Left lung (tissue), 10 donors: ENCODE data around the gene ZNF512B. TPM values are rescaled to one million over a fixed set of nuclear protein-coding genes. Genes with fewer than 3 reads are reported as not detected.
A peak's percentile ranks its signal among the peaks of the same experiment; 100 is the strongest.

ENCODE experiments used
- ATAC-seq: fragments of 200-7000 bp; cut with Tn5 transposase; one replicate; pipeline ENCODE4 v1.9.1; 2020; ENCODE audit warnings: moderate library complexity
- DNase-seq, 4 donors: peaks; one replicate each; pipeline ENCODE4 v3.0.0-alpha.2; 2013 to 2020
- H3K27ac ChIP-seq, 2 donors: fragments of 200-600 bp; sonication (generic) in 1 of 2; one replicate each; pipeline versions ENCODE4 v1.5.0 to v1.8.0; 2020 to 2021
- H3K27me3 ChIP-seq, 2 donors: fragments of 200-600 bp; sonication (generic) in 1 of 2; one replicate each; pipeline versions ENCODE4 v1.5.0 to v1.8.0; 2020 to 2021
- H3K36me3 ChIP-seq, 2 donors: fragments of 200-600 bp; sonication (generic) in 1 of 2; one replicate each; pipeline versions ENCODE4 v1.5.0 to v1.8.0; 2020 to 2021
- H3K4me1 ChIP-seq, 2 donors: fragments of 200-600 bp; one replicate each; pipeline ENCODE4 v1.8.0; 2021
- H3K4me3 ChIP-seq, 2 donors: fragments of 200-600 bp; sonication (generic) in 1 of 2; one replicate each; pipeline versions ENCODE4 v1.5.0 to v1.8.0; 2020 to 2021; ENCODE audit warnings: mild to moderate bottlenecking in 1 of 2
- H3K9me3 ChIP-seq, 2 donors: fragments of 200-600 bp; sonication (generic) in 1 of 2; one replicate each; pipeline versions ENCODE4 v1.5.0 to v1.8.0; 2020 to 2021
- intact Hi-C, 2 donors: fragments of 100-400 bp; cut with DNase I; formaldehyde crosslinking; loops; one replicate each; pipeline versions ENCODE4 v1.11.2 to v1.14.2; 2022
- polyA plus RNA-seq, 6 donors: library from polyadenylated mRNA; unstranded; fragments of 120-200 nt; gene quantifications; one replicate each; pipeline ENCODE4 v1.2.1, GENCODE V29; 2013; ENCODE audit not compliant: insufficient read length in 6 of 6
- total RNA-seq, 2 donors: library from RNA; stranded (reverse); fragmentation: NEBNext Ultra II Directional; extraction: Animal tissue kit (Norgen Biotek cat#: 25700); gene quantifications; one replicate each; pipeline ENCODE4 v1.2.1, GENCODE V29; 2021
- TF ChIP-seq, protein P1 (sequence below), 2 donors: fragments of 200-600 bp; sonication (generic) in 1 of 2; IDR thresholded peaks; one replicate each; pipeline versions ENCODE4 v1.5.0 to v1.8.0; 2021; ENCODE audit warnings: antibody characterized with exemption in 2 of 2
- donor health status: DM: no; HTN: yes; CAD: no.
- donor health status: DM: no; HTN: no; CAD: no.

The ZNF512B gene
- total and polyA plus RNA-seq, 8 donors: 16.4 to 38.3 (median 26.6) TPM

DNA sequence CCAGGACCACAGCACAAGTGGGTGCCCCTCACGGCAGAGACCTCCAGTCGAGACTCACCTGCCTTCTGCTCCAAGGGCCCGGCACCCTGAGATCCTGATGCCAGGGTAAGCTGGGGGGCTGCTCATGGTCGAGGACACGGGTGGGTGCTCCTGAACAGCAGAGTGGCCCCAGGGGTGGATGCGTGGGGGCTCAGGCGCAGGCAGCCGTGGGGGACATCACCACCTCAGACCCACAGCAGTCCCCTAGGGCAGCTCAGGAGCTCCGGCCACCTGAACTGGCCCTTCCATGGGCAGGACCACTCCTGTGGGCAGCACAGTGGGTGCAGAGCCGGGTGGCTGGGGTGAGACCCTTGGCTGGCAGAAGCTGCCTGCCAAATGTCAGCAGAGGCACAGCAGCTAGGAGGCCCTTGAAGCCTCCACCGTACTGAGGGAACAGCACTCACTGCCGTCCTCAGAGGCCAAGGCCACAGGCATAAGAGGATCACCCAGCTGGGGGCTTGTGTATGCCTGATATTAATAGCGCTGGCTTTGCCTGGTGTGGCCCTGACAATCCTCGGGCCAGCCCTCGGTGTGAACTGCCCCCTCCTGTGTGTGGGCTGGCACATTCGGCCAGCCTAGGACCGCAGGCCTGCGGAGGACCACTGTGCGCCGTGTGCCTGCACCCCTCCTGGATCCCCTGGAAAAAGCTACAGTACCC is 18.9 kb downstream of the ZNF512B start:
- no peak for ATAC-seq
- no peaks in the 10 kb centered on the region for H3K9me3 ChIP-seq
- H3K27ac ChIP-seq: peak overlapping the region in 1 of 2 donors; percentile 15
- TF ChIP-seq, protein P1, sequence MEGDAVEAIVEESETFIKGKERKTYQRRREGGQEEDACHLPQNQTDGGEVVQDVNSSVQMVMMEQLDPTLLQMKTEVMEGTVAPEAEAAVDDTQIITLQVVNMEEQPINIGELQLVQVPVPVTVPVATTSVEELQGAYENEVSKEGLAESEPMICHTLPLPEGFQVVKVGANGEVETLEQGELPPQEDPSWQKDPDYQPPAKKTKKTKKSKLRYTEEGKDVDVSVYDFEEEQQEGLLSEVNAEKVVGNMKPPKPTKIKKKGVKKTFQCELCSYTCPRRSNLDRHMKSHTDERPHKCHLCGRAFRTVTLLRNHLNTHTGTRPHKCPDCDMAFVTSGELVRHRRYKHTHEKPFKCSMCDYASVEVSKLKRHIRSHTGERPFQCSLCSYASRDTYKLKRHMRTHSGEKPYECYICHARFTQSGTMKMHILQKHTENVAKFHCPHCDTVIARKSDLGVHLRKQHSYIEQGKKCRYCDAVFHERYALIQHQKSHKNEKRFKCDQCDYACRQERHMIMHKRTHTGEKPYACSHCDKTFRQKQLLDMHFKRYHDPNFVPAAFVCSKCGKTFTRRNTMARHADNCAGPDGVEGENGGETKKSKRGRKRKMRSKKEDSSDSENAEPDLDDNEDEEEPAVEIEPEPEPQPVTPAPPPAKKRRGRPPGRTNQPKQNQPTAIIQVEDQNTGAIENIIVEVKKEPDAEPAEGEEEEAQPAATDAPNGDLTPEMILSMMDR (IDR thresholded peaks at IDR 0.05): no peak
- peaks cover 26 to 81% of the 10 kb centered on the region in 2 donors for H3K4me1 ChIP-seq
- H3K36me3 ChIP-seq: peaks cover 0 to 15% of the 10 kb centered on the region in 2 donors
- no peak overlapping the region for H3K4me3 ChIP-seq
- intact Hi-C loops: no loop called here
- DNase-seq: peak in 1 of 4 donors; percentile 66
- no peaks in the 10 kb centered on the region for H3K27me3 ChIP-seq

DNA sequence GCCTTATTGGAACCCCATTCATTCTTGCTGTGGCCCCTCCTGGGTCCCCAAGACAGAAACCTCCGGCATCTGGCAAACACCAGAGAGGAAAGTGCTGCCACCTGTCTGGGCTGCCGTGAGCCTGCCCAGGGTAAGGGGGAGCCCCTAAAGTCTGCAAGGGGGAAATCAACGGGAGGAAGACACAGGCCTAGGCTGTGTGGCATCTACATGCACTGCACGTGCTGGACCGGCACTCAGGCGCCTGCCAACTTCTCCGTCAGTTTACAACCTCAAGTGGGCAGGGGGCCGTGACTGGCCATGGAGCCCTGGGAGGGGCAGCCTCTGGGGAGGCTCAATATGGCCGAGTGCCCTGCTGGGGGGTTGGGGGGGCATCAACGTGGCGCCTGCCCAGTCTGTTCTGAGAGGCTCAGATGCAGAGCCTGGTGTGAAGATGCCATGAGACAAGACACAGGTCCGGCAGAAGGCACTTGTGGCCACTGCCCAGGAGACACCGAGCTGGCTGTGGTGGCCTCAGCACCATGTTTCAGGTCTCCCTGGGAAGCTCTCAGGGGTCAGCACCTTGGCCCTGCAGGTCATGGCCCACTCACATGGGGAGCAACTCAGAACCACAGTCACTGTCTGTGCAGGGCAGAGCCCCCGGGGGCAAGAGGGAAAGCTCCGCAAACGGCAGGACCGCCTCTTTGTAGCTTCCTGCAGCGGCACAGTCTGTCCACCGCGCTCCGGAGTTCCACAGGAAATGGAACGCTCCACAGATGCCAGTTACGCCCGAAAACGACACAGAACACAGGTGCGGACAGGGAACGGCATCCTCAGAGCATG is 21.9 kb downstream of the ZNF512B start:
- Histone ChIP-seq H3K9me3 (no peaks in the 10 kb centered on the region), H3K4me3 (no peak overlapping the region), H3K27ac (peak overlapping the region in 1 of 2 donors; percentile 20), H3K27me3 (no peaks in the 10 kb centered on the region), H3K4me1 (peaks cover 19 to 67% of the 10 kb centered on the region in 2 donors), H3K36me3 (peaks cover 0 to 45% of the 10 kb centered on the region in 2 donors)
- ATAC-seq: no peak
- DNase-seq: peak in 1 of 4 donors; percentile 79
- TF ChIP-seq, protein P1 (IDR thresholded peaks at IDR 0.05): no peak
- intact Hi-C loops: no loop called here

DNA sequence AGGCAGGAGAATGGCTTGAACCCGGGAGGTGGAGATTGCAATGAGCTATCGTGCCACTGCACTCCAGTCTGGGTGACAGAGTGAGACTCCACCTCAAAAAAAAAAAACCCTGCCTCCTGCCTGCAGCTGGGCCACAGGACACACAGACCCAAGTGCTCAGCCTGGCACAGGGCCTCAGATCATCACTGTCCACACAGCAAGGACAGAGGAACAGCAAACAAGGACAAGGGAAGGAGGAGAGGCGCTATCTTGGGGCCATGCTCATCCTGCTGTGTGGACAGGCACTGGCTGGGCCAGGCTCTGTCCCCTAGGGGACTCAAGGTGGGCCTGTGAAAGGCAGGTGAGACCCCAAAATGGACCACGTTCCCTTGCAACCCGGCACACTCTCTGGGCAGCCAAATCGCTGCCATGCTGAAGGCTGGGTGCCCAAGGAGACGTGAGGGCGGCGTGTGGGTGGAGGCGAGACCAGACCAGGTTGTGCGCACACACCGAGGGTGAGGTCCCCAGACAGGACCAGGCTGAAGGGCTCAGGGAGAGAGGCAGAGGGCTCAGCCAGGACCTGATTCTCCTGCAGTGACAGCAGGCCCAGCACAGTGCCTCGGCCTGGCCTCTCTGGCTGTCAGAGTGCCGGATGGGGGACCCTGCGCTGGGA is 22.6 kb downstream of the ZNF512B start:
- Histone ChIP-seq H3K27me3 (no peaks in the 10 kb centered on the region), H3K36me3 (peaks cover 0 to 41% of the 10 kb centered on the region in 2 donors), H3K4me1 (peaks cover 19 to 69% of the 10 kb centered on the region in 2 donors), H3K27ac (no peak overlapping the region), H3K4me3 (no peak overlapping the region), H3K9me3 (no peaks in the 10 kb centered on the region)
- ATAC-seq (no peak), DNase-seq (peak in 1 of 4 donors; percentile 55)
- TF ChIP-seq, protein P1 (IDR thresholded peaks at IDR 0.05): no peak
- intact Hi-C loops: no loop called here

DNA sequence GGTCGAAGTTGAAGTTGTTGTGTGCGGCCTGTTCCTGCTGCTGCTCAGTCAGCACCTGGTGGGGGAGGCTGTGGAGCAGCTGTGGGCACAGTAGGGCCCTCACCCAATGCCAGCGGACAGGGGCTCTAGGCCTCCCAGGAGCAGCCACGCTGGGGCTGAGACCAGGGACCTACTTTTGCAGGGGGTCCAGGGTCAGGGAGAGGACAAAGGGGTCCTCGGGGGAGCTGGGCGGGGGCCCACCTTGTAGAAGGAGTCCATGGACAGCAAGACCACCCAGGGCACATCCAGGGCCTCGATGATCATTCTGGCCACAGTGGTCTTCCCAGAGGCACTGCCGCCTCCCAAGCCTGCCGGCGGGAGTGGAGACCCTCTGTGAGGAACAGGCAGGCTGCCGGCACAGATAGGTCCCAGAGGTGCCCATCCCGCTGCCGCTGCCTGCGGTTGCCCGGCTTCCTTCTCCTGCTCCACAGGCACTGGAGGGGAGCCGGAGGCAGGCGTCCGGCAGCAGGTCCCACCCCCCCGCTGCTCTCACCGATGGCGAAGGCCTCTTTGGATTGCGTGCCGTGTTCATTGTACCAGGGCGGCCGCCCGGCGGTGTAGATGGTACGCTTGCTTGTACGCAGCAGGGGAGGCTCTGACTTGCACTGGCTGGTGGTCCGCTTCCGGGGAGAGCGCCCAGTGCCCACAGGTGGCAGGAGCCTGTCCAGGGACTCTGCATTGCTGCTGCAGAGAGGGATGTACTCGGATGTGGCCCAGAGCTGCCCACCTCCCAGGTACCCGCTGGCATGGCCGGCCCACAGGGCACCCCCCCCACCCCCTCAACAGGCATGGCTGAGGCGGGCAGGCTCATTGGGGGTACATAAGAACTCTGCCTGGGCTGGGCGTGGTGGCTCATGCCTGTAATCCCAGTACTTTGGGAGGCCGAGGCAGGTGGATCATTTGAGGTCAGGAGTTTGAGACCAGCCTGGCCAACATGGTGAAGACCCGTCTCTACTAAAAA is 23.5 kb downstream of the ZNF512B start:
- H3K36me3 ChIP-seq: peaks cover 0 to 39% of the 10 kb centered on the region in 2 donors
- H3K4me3 ChIP-seq: no peak overlapping the region
- H3K9me3 ChIP-seq: no peaks in the 10 kb centered on the region
- intact Hi-C loops: no loop called here
- no peak overlapping the region for H3K27ac ChIP-seq
- no peaks in the 10 kb centered on the region for H3K27me3 ChIP-seq
- TF ChIP-seq, protein P1 (IDR thresholded peaks at IDR 0.05): no peak
- peak in 1 of 4 donors; percentile 78 for DNase-seq
- ATAC-seq: no peak
- H3K4me1 ChIP-seq: peaks cover 19 to 65% of the 10 kb centered on the region in 2 donors
